Thyroid gland (tissue), 4 donors: ENCODE data around the gene NAALADL2. TPM values are rescaled to one million over a fixed set of nuclear protein-coding genes. Genes with fewer than 3 reads are reported as not detected.

Experiments
- DNase-seq, 2 donors: peaks; one replicate each; pipeline ENCODE4 v3.0.0-alpha.2; 2019
- H3K27ac ChIP-seq, 3 donors: fragments of 200-600 bp; sonication (generic); 1 replicate in 2 of 3; 2 replicates in 1 of 3; pipeline ENCODE4 v1.5.1; 2016 to 2019; ENCODE audit warnings: mild to moderate bottlenecking in 1 of 3, moderate library complexity in 1 of 3
- H3K27me3 ChIP-seq: fragments of 200-600 bp; sonication (generic); one replicate; pipeline ENCODE4 v1.5.1; 2019
- H3K36me3 ChIP-seq, 2 donors: fragments of 200-600 bp; sonication (generic); one replicate each; pipeline ENCODE4 v1.5.1; 2016 to 2019
- H3K4me1 ChIP-seq, 2 donors: fragments of 200-600 bp; sonication (generic); one replicate each; pipeline ENCODE4 v1.5.1; 2017 to 2019
- H3K4me3 ChIP-seq, 3 donors: fragments of 200-600 bp; sonication (generic); replicated peaks in 1 of 3; 1 replicate in 2 of 3; 2 replicates in 1 of 3; pipeline ENCODE4 v1.5.1; 2016; ENCODE audit warnings: mild to moderate bottlenecking in 1 of 3
- H3K9me3 ChIP-seq: fragments of 200-600 bp; sonication (generic); one replicate; pipeline ENCODE4 v1.5.1; 2017
- CTCF ChIP-seq, 6 experiments: fragments of 200-600 bp in 3 of 6; fragments of 450-650 bp in 3 of 6; sonication (generic) in 3 of 6; IDR thresholded peaks; one replicate each; pipeline ENCODE4 v1.5.1; 2016 to 2019; ENCODE audit warnings: antibody characterized with exemption in 6 of 6, mild to moderate bottlenecking in 2 of 6, inconsistent platforms in 1 of 6, moderate library complexity in 1 of 6
- POLR2A ChIP-seq, 2 donors: fragments of 450-650 bp; IDR thresholded peaks; one replicate each; pipeline ENCODE4 v1.6.1; 2017; ENCODE audit warnings: antibody characterized with exemption in 2 of 2, mild to moderate bottlenecking in 2 of 2, moderate library complexity in 1 of 2
- WGBS, 2 donors: methylation state at CpG; one replicate each; pipeline ENCODE4 v1.1.5; 2017; 5-methylcytosine and 5-hydroxymethylcytosine counted together
- intact Hi-C: fragments of 100-400 bp; cut with DNase I; formaldehyde crosslinking; loops from one replicate; pipeline ENCODE4 v1.15.1; 2023
- total RNA-seq, 4 donors: library from RNA; depleted of rRNA; stranded (reverse); fragments of >200 nt; gene quantifications; one replicate each; pipeline ENCODE4 v1.2.3, GENCODE V29; 2016

The NAALADL2 gene
- total RNA-seq, 4 donors from 2014 or later: 7.6 to 14.7 (median 9.0) TPM

GRCh38 chr3:175102161-175102560 lies 243.0 kb downstream of the NAALADL2 start:
- intact Hi-C loops: no loop called here
- Histone ChIP-seq H3K27me3 (no peaks in the 10 kb centered on the region), H3K27ac (no peak overlapping the region), H3K9me3 (no peaks in the 10 kb centered on the region), H3K4me1 (no peaks in the 10 kb centered on the region), H3K36me3 (no peaks in the 10 kb centered on the region), H3K4me3 (no peak overlapping the region)
- TF ChIP-seq CTCF (IDR thresholded peaks at IDR 0.05): no peak
- no peak for TF ChIP-seq POLR2A (IDR thresholded peaks at IDR 0.05)
- DNase-seq: no peak
- WGBS, 2 donors: 48 to 60% methylated on average over 1 of the region's 1 CpG

GRCh38 chr3:175103298-175103697 lies 244.2 kb downstream of the NAALADL2 start:
- Histone ChIP-seq H3K27ac (no peak overlapping the region), H3K27me3 (no peaks in the 10 kb centered on the region), H3K9me3 (no peaks in the 10 kb centered on the region), H3K36me3 (no peaks in the 10 kb centered on the region), H3K4me3 (no peak overlapping the region), H3K4me1 (no peaks in the 10 kb centered on the region)
- intact Hi-C loops: no loop called here
- no peak for DNase-seq
- no peak for TF ChIP-seq POLR2A (IDR thresholded peaks at IDR 0.05)
- TF ChIP-seq CTCF (IDR thresholded peaks at IDR 0.05): no peak

GRCh38 chr3:175105066-175105465 lies 245.9 kb downstream of the NAALADL2 start:
- intact Hi-C loops: no loop called here

GRCh38 chr3:175107231-175107630 lies 248.1 kb downstream of the NAALADL2 start:
- Histone ChIP-seq H3K27ac (no peak overlapping the region), H3K36me3 (no peaks in the 10 kb centered on the region), H3K4me1 (no peaks in the 10 kb centered on the region), H3K9me3 (no peaks in the 10 kb centered on the region), H3K27me3 (no peaks in the 10 kb centered on the region), H3K4me3 (no peak overlapping the region)
- WGBS, 2 donors: 83 to 89% methylated on average over 2 of the region's 2 CpGs
- intact Hi-C loops: no loop called here
- DNase-seq: no peak
- TF ChIP-seq CTCF (IDR thresholded peaks at IDR 0.05) (no peak), POLR2A (IDR thresholded peaks at IDR 0.05) (no peak)

More at GRCh38 chr3:175105066-175105465, 245.9 kb downstream of the NAALADL2 start:
- no peak overlapping the region for H3K27ac ChIP-seq
- H3K36me3 ChIP-seq: no peaks in the 10 kb centered on the region
- no peak for TF ChIP-seq POLR2A (IDR thresholded peaks at IDR 0.05)
- TF ChIP-seq CTCF (IDR thresholded peaks at IDR 0.05): no peak
- H3K27me3 ChIP-seq: no peaks in the 10 kb centered on the region
- no peaks in the 10 kb centered on the region for H3K9me3 ChIP-seq
- no peak overlapping the region for H3K4me3 ChIP-seq
- no peak for DNase-seq
- no peaks in the 10 kb centered on the region for H3K4me1 ChIP-seq

GRCh38 chr3:175107995-175108394 lies 248.9 kb downstream of the NAALADL2 start:
- no peak overlapping the region for H3K27ac ChIP-seq
- intact Hi-C loops: no loop called here
- H3K27me3 ChIP-seq: no peaks in the 10 kb centered on the region
- H3K36me3 ChIP-seq: no peaks in the 10 kb centered on the region
- H3K4me3 ChIP-seq: no peak overlapping the region
- no peaks in the 10 kb centered on the region for H3K4me1 ChIP-seq
- no peak for DNase-seq
- no peaks in the 10 kb centered on the region for H3K9me3 ChIP-seq
- TF ChIP-seq CTCF (IDR thresholded peaks at IDR 0.05) (no peak), POLR2A (IDR thresholded peaks at IDR 0.05) (no peak)
